HG03039 (cell line): ENCODE data around the gene HOXC13.

Experiments
- ATAC-seq: cut with Tn5 transposase; IDR thresholded peaks from one replicate; pipeline ENCODE4 v1.9.1; 2021; ENCODE audit warnings: mild to moderate bottlenecking, moderate library complexity; ENCODE audit not compliant: unreplicated experiment

HOXC13 gene

DNA sequence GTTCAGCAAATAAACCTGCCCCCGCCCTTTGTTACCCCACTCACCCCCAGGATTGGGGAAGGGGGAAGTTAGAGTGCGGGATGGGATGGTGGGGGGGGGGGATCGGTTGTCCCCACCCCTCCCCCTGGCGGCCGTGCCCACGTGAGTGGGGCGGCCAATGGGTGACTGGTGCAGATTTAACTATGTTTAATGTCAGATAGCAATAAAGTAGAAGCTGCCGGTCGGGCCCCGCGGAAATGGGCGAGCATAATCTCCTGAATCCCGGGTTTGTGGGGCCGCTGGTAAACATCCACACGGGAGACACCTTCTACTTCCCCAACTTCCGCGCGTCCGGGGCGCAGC lies 16.0 kb downstream of the HOXC13 start, which contains the start of gene HOXC12:
HOXC12 (plus strand) TSS at position 210 of the 342 bp plus-strand sequence; CDS start at position 237, 27 bp downstream.
- no peak for ATAC-seq

DNA sequence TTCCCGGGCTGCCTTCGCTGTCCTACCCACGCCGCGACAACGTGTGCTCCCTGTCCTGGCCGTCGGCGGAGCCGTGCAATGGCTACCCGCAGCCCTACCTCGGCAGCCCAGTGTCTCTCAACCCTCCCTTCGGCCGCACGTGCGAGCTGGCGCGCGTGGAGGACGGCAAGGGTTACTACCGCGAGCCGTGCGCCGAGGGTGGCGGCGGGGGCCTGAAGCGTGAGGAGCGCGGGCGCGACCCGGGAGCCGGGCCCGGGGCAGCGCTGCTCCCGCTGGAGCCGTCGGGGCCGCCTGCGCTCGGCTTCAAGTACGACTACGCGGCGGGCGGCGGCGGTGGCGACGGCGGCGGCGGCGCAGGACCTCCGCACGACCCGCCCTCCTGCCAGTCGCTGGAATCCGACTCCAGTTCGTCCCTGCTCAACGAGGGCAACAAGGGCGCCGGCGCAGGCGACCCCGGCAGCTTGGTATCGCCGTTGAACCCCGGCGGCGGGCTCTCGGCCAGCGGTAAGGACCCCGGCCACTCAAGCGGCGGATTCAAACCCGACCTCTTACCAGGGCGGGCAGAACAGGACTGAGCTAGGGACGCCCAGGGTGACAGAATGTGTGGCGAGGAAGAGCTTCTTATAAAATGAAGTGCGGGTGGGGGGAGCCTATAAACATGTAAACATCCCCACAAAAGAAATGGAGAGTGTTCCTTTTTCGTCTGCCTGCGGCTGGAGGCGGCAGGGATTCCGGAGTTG lies 16.6 kb downstream of the HOXC13 start:
- ATAC-seq = no peak

GRCh38 chr12:53955776-53956250 lies 17.2 kb downstream of the HOXC13 start:
- ATAC-seq = no peak

- ATAC-seq = no peak
Measured at GRCh38 chr12:53956251-53956887, 17.7 kb downstream of the HOXC13 start.

GRCh38 chr12:53956914-53957536 lies 18.4 kb downstream of the HOXC13 start:
- ATAC-seq = no peak

GRCh38 chr12:53958128-53958527 lies 19.5 kb downstream of the HOXC13 start:
- no peak for ATAC-seq

GRCh38 chr12:53959314-53959713 lies 20.7 kb downstream of the HOXC13 start:
- ATAC-seq = no peak

DNA sequence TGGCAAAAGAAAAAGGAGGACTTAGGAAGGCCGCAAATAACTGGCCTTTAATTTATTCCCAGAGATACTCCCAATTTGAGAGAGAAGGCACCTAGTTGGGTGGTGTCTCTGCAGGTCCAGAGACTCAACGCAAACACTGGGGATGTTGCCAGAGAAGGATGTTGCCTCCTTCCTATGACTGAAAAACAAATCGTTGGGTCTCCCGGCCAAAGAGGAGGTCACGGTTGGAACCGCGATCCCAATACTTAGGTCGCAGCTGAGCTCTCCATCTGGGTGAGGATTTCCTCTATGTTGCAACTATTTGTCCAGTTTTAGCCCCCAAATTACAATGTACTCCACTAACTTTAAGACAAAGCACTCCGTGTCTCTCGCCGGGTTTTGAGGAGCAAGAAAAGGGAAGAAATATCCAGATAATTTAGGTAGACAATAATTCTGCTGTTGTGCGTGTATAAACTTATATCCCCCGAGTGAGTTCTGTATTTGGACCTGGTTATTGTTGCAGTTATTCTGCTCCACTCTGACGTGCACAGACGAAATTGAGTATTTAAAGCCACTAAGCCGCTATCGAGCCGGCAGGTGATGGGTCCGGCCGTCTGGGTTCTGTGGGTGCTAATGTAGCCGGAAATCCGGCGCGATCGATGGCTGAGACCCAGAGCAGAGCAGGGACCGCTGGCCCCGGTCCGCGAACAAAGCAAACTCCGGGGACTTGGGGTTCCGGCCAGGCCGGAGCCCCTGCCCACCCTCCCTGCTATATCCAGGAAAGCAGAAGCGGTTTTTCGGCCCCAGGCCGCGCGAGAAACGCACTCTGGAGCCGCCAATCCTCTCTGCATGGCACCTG lies 21.8 kb downstream of the HOXC13 start:
- no peak for ATAC-seq

- ATAC-seq = no peak
Measured at GRCh38 chr12:53961025-53961761, 22.6 kb downstream of the HOXC13 start.

- no peak for ATAC-seq
Measured at GRCh38 chr12:53963005-53963404, 24.4 kb downstream of the HOXC13 start.

DNA sequence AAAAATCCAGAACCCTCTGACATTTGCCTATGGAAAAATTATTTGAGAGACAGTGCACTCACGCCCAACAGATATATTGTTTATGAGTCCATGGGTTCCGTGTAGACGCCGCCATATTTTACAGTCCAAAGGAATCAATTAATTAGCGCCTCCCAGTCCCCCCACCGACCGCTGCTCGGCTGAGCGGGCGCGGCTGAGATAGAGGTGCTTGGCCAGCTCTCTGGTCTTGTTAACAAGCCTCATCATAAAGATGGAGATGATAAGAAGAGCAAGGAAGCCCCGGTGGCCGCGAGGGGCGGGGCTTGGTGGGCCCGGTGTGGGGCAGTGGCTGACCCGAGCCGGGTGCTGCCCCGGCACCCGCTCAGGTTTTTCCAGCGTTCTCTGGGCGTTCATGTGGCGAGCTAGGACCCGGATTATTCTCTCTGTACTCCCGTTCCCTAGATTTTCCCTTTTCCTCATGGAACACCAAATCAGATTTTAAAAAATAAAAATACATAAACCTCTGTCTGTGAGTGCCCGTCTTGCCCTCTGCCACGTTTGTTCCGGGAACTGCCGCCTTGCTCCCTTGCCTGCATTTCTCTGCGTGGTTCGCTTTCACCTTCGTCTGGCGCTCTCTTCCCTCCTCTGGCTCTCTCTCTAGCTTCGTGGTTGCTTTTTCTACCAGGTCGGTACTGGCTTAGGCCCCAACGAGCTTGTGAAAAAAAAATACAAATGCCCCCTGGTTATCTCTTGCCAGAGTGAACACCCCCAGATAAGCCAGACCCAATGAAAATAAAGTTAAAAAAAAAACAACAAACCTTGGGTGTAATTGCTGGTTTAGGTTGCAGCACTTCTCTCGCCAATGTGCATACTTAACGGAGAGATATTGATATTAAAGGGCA lies 25.0 kb downstream of the HOXC13 start:
- no peak for ATAC-seq

GRCh38 chr12:53964315-53964713 lies 25.7 kb downstream of the HOXC13 start:
- ATAC-seq = no peak

- ATAC-seq = no peak
Measured at GRCh38 chr12:53965281-53966084, 26.9 kb downstream of the HOXC13 start.

GRCh38 chr12:53966085-53966384 lies 27.4 kb downstream of the HOXC13 start:
- ATAC-seq = no peak

DNA sequence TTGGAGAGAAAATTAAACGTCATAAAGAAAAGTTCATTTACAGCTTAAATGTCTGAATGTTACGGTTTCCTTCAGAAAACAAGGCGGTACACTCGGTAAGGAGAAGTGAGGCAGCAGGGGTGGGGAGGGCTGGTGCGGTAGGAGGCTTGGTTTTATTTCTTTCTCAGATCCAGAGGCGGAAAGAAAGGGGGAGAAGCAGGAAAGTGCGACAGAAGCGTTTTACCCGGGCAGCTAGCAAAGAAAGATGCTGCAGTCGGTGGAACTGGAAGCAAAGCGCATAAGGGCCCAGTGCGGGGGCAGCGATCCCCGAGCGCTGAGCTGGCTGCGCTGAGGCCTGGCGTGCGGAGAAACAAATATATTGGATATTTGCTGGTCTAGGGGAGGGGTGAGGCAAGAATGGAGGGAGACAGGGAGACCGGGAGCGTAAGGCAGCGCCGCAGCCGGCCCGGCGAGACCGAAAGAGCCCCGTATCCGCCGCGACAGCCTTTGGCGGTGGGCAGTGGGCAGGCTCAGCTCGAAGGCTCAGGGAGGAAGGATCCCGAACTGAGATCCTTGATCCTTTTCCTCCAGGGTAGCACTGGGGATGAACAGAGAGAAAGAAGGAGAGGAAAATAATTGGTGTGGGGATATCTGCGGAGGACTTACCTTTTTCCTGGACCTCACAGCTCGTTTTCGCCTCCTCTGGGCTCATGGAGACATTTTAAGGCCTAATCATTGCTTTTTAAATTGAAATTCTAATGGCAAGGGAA lies 27.9 kb downstream of the HOXC13 start:
- no peak for ATAC-seq

DNA sequence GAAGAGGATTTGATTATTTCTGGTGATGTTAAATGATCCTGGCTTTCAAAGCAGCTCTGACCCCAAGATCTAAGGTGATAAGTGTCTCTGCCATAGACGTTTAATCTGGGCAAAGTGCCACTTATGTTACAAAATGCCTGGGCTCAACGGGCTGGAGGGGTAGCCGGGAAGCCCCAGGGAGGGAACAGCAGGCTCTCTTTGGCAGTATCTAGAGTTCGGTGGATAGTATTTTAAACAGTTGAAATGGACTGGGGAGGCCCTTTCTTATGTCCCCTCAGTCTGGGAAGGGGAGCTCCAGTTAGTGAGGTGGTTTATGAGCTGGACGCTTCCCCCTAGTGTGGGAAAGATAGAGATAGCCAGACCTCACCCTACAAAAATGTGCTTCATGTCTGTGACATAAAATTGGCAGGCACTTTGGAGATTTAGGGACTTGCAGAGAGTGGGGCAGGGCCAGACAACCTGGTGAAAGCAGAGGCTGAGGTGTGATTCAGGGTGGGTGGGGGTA lies 28.8 kb downstream of the HOXC13 start:
- ATAC-seq = no peak

DNA sequence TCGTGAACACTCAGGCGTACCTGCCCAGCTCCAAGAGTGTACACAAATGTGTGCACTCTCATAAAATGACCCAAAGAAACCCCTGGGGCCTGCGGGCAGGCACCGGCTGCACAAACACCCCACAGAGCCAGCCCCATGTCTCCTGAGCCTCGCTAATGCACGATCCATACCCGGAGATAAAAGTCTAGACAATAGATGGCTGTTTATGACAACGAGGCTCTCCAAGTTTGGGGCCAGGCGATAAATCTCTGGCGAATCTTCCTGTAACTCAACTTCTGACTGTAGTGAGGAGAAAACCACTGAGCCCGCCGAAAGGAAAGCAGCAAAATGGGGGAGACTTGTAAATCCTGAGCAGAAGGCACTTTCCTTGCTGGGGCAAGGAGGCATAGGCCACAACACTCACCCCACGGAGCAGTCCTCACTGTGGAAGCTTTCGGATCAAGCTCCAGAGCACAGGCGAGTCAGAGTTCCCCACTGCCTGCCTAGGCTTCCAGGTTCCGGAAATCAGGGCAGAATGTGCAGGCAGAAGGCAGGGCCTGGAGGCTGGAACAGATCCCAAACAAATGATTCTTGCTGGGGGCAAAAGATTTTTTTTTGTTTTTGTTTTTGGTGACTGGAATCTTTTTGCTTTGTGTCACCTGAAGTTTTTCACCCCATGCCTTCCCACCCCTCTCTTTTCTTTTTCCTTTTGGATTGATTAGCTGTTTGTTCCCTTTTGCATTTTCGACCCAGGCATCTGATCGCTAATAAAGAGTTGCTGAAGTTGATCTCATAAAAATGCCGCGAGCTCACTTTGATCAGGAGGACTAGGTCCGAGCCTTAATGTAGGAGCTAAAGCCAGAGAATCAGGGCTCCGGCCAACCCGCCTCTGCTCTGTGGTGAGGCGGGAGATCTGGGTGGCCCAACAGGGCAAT lies 29.8 kb downstream of the HOXC13 start:
- no peak for ATAC-seq
